SH-SY5Y (cell line): ENCODE measurements around the gene ABCA4.

ENCODE experiments used
- GATA2 ChIP-seq: IDR thresholded peaks from 2 replicates; pipeline ENCODE4 v1.6.1; 2011; ENCODE audit warnings: mild to moderate bottlenecking, low read depth, low read length
- GATA3 ChIP-seq: IDR thresholded peaks from 2 replicates; pipeline ENCODE4 v1.6.1; 2011; ENCODE audit warnings: low read depth, mild to moderate bottlenecking, low read length, moderate library complexity

DNA sequence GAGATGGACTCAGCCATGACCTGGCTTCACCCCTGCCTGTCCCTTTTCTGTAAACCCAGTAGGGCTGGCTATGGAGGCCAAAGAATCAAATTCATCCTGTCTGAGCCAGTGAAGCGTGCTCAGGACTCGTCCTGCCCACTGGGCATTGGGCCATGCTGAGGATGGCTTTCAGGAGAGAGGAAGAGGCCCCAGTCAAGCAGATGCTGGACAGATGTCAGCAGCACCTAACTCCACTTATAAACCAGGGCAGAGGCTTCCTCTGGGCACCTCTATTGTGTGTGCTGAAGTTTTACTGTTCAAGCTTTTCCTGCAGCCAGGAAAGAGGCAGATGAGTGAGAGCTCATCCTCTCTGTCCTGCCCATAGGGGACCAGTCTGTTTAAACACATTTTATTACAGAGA, 114.3 kb downstream of the ABCA4 start:
- TF ChIP-seq GATA2 (no peak), GATA3 (no peak)
